Neural cell (in vitro differentiated cells): ENCODE results near the gene SLC12A4. TPM values are rescaled to one million over a fixed set of nuclear protein-coding genes. Genes with fewer than 3 reads are reported as not detected.

Experiments
- H2AFZ ChIP-seq: fragments of 200-600, 300-800 bp; sonication (generic), shearing (Covaris generic); 2 replicates; pipeline ENCODE4 v1.6.0; 2014; ENCODE audit warnings: low read depth, mild to moderate bottlenecking, antibody characterized with exemption, low read length, moderate library complexity
- H3F3A ChIP-seq: fragments of 200-600 bp; shearing (Covaris generic); 2 replicates; pipeline ENCODE4 v1.6.1; 2016; ENCODE audit warnings: mild to moderate bottlenecking, moderate library complexity, mixed read lengths, antibody characterized with exemption, low read length; ENCODE audit not compliant: insufficient read depth, poor library complexity, severe bottlenecking
- H3K27ac ChIP-seq: fragments of 200-600, 300-800 bp; sonication (generic), shearing (Covaris generic); 2 replicates; pipeline ENCODE4 v1.5.1; 2014; ENCODE audit warnings: mild to moderate bottlenecking, low read length, moderate library complexity
- H3K27me3 ChIP-seq: fragments of 300-800, 200-600 bp; sonication (generic), shearing (Covaris generic); 2 replicates; pipeline ENCODE4 v1.6.0; 2014; ENCODE audit warnings: mild to moderate bottlenecking, low read depth, low read length, moderate library complexity; ENCODE audit not compliant: insufficient read depth
- H3K36me3 ChIP-seq: fragments of 300-800, 200-600 bp; sonication (generic), shearing (Covaris generic); 2 replicates; pipeline ENCODE4 v1.5.1; 2014; ENCODE audit warnings: mild to moderate bottlenecking, antibody characterized with exemption, low read length, moderate library complexity; ENCODE audit not compliant: insufficient read depth
- H3K4me2 ChIP-seq: fragments of 300-800, 200-600 bp; sonication (generic), shearing (Covaris generic); 2 replicates; pipeline ENCODE4 v1.6.0; 2014; ENCODE audit warnings: mild to moderate bottlenecking, low read length
- H3K4me3 ChIP-seq: fragments of 300-800, 200-600 bp; sonication (generic), shearing (Covaris generic); 2 replicates; pipeline ENCODE4 v1.5.1; 2014; ENCODE audit warnings: mild to moderate bottlenecking, low read length, moderate library complexity
- H3K79me2 ChIP-seq: fragments of 200-600 bp; shearing (Covaris generic); replicated peaks from 2 replicates; pipeline ENCODE4 v1.6.0; 2014; ENCODE audit warnings: mild to moderate bottlenecking, low read length, moderate library complexity; ENCODE audit not compliant: insufficient read depth
- H3K9ac ChIP-seq: fragments of 300-800, 200-600 bp; sonication (generic), shearing (Covaris generic); 2 replicates; pipeline ENCODE4 v1.6.1; 2016; ENCODE audit warnings: mild to moderate bottlenecking, low read length, mixed read lengths
- H3K9me2 ChIP-seq: fragments of 200-600 bp; shearing (Covaris generic); 2 replicates; pipeline ENCODE4 v1.6.1; 2016; ENCODE audit warnings: mild to moderate bottlenecking, low read length, mixed read lengths; ENCODE audit not compliant: insufficient read depth
- H3K9me3 ChIP-seq: fragments of 200-600, 300-800 bp; sonication (generic), shearing (Covaris generic); 2 replicates; pipeline ENCODE4 v1.6.1; 2016; ENCODE audit warnings: mild to moderate bottlenecking, mixed run types, low read length, moderate library complexity, mixed read lengths
- H4K20me1 ChIP-seq: fragments of 200-600 bp; shearing (Covaris generic); 2 replicates; pipeline ENCODE4 v1.6.1; 2016; ENCODE audit warnings: mild to moderate bottlenecking, mixed run types; ENCODE audit not compliant: insufficient read depth
- CTCF ChIP-seq: fragments of 450-650 bp; IDR thresholded peaks from 2 replicates; pipeline ENCODE4 v1.5.1; 2014; ENCODE audit warnings: antibody characterized with exemption, mild to moderate bottlenecking, moderate library complexity; ENCODE audit not compliant: poor library complexity, severe bottlenecking
- EP300 ChIP-seq: fragments of 450-650 bp; conservative IDR thresholded peaks from 2 replicates; pipeline ENCODE4 v1.6.1; 2014; ENCODE audit warnings: antibody characterized with exemption, mild to moderate bottlenecking, moderate library complexity; ENCODE audit not compliant: poor library complexity, severe bottlenecking
- EZH2 ChIP-seq: fragments of 200-600, 300-800 bp; shearing (Covaris generic), sonication (generic); IDR thresholded peaks from 2 replicates; pipeline ENCODE4 v1.6.1; 2014; ENCODE audit warnings: antibody characterized with exemption, low read length, borderline replicate concordance, mild to moderate bottlenecking; ENCODE audit not compliant: insufficient read depth, poor library complexity, severe bottlenecking
- MXI1 ChIP-seq: fragments of 450-650 bp; conservative IDR thresholded peaks from 2 replicates; pipeline ENCODE4 v1.6.1; 2014; ENCODE audit warnings: antibody characterized with exemption, mild to moderate bottlenecking; ENCODE audit not compliant: poor library complexity, severe bottlenecking
- POLR2AphosphoS5 ChIP-seq: IDR thresholded peaks from 2 replicates; pipeline ENCODE4 v1.6.1; 2012
- RAD21 ChIP-seq: fragments of 450-650 bp; conservative IDR thresholded peaks from 2 replicates; pipeline ENCODE4 v1.6.1; 2014; ENCODE audit warnings: antibody characterized with exemption, mild to moderate bottlenecking, moderate library complexity
- REST ChIP-seq: IDR thresholded peaks from 2 replicates; pipeline ENCODE4 v1.6.1; 2012; ENCODE audit warnings: borderline replicate concordance
- SMC3 ChIP-seq: fragments of 450-650 bp; conservative IDR thresholded peaks from 2 replicates; pipeline ENCODE4 v1.6.1; 2014; ENCODE audit warnings: antibody characterized with exemption, mild to moderate bottlenecking, moderate library complexity; ENCODE audit not compliant: poor library complexity
- TAF1 ChIP-seq: IDR thresholded peaks from 2 replicates; pipeline ENCODE4 v1.6.1; 2012; ENCODE audit warnings: low read depth
- polyA plus RNA-seq: library from polyadenylated mRNA; depleted of rRNA; stranded (reverse); fragments of >200 nt; gene quantifications from 2 replicates; pipeline ENCODE4 v1.2.3, GENCODE V29; 2014

Gene SLC12A4
- polyA plus RNA-seq, 1 donor from 2014 or later, result 0.11 TPM

- Histone ChIP-seq H3K36me3 (no peaks in the 10 kb centered on the region), H3K4me3 (no peak overlapping the region), H3K9ac (no peak overlapping the region), H4K20me1 (no peaks in the 10 kb centered on the region), H3K27ac (no peak overlapping the region), H3K4me2 (no peak overlapping the region), H2AFZ (no peak overlapping the region), H3K79me2 (no peaks in the 10 kb centered on the region), H3K27me3 (no peaks in the 10 kb centered on the region), H3K9me3 (no peaks in the 10 kb centered on the region), H3F3A (no peaks in the 10 kb centered on the region), H3K9me2 (no peaks in the 10 kb centered on the region)
- no peak for TF ChIP-seq TAF1
- no peak for TF ChIP-seq SMC3
- no peak for TF ChIP-seq REST
- no peak for TF ChIP-seq EZH2
- TF ChIP-seq EP300, result no peak
- no peak for TF ChIP-seq MXI1
- no peak for TF ChIP-seq RAD21
- no peak for TF ChIP-seq POLR2AphosphoS5
- no peak for TF ChIP-seq CTCF
Observed at GRCh38 chr16:67951485-67951884, 17.0 kb downstream of the SLC12A4 start.

GRCh38 chr16:67950335-67950843 is 18.0 kb downstream of the SLC12A4 start:
- Histone ChIP-seq H3K4me3 (no peak overlapping the region), H3F3A (no peaks in the 10 kb centered on the region), H3K27ac (no peak overlapping the region), H3K36me3 (no peaks in the 10 kb centered on the region), H3K27me3 (no peaks in the 10 kb centered on the region), H2AFZ (no peak overlapping the region), H3K4me2 (no peak overlapping the region), H4K20me1 (no peaks in the 10 kb centered on the region), H3K79me2 (no peaks in the 10 kb centered on the region), H3K9me2 (no peaks in the 10 kb centered on the region), H3K9me3 (no peaks in the 10 kb centered on the region), H3K9ac (no peak overlapping the region)
- TF ChIP-seq REST (no peak), CTCF (no peak), POLR2AphosphoS5 (no peak), TAF1 (no peak), MXI1 (no peak), EP300 (no peak), EZH2 (no peak), RAD21 (no peak), SMC3 (no peak)
